ENCODE data around the gene CHPF. TPM values are rescaled to one million over a fixed set of nuclear protein-coding genes. Genes with fewer than 3 reads are reported as not detected.
A peak's percentile ranks its signal among the peaks of the same experiment; 100 is the strongest.

Gene CHPF
- total RNA-seq, 5 donors from 2014 or later (not counting 1 experiment from before 2014, with no cell fraction given), result 5.0 to 12.8 (median 10.8) TPM

- Mint-ChIP-seq H3K27me3 (peaks cover 36 to 67% of the 10 kb centered on the region in 2 donors), H3K36me3 (no peaks in the 10 kb centered on the region), H3K9me3 (no peaks in the 10 kb centered on the region), H3K4me1 (peaks cover 2 to 5% (median 4%) of the 10 kb centered on the region in 3 donors), H3K4me3 (peak within 1 kb of the TSS; percentile 10 to 58 (median 24)), H3K27ac (peak within 1 kb of the TSS in 1 of 2 donors; percentile 56)
- H3K36me3 ChIP-seq (ENCODE audit: control insufficient read depth in 2 of 2, extremely low read depth in 1 of 2, insufficient read depth in 1 of 2, low read length in 1 of 2), result no peaks in the 10 kb centered on the region
- no peak within 1 kb of the TSS for H3K27ac ChIP-seq (ENCODE audit: low read length)
- 94% methylated on average over 6 of the region's 13 CpGs for WGBS (ENCODE audit: insufficient coverage)
- DNase-seq (no peak), ATAC-seq (replicated peaks in 1 of 4) (no peak)
- POLR2A ChIA-PET, result no interaction called here
- peaks cover 0 to 7% of the 10 kb centered on the region in 2 experiments for H3K4me1 ChIP-seq (ENCODE audit: control insufficient read depth in 1 of 2, extremely low read depth in 1 of 2, insufficient read depth in 2 of 2, low read length in 2 of 2)
- peaks cover 0 to 79% of the 10 kb centered on the region in 2 experiments for H3K27me3 ChIP-seq (replicated peaks in 1 of 2; ENCODE audit: control insufficient read depth in 2 of 2, extremely low read depth in 1 of 2, insufficient read depth in 2 of 2, low read length in 1 of 2)
- CTCF ChIA-PET, result no interaction called here
- no peaks in the 10 kb centered on the region for H3K9me3 ChIP-seq
- no peak within 1 kb of the TSS for H3K4me3 ChIP-seq (ENCODE audit: control insufficient read depth in 1 of 2, extremely low read depth in 1 of 2, low read length in 1 of 2)
Measured at GRCh38 chr2:219572237-219573001, 28.8 kb upstream of the CHPF start, which contains the start of gene INHA. Gene INHA (plus strand): TSS chr2:219572310. CDS start chr2:219572375, 65 bp downstream.

GRCh38 chr2:219571311-219572236 lies 28.0 kb upstream of the CHPF start, which contains the start of gene OBSL1:
Gene OBSL1 (minus strand): TSS chr2:219571539. CDS start chr2:219571232, 307 bp downstream.
- Histone ChIP-seq H3K4me3 (ENCODE audit: control insufficient read depth in 1 of 2, extremely low read depth in 1 of 2, low read length in 1 of 2) (peak within 1 kb of the TSS; percentile 17 to 48), H3K27ac (ENCODE audit: low read length) (no peak within 1 kb of the TSS), H3K9me3 (no peaks in the 10 kb centered on the region), H3K27me3 (replicated peaks in 1 of 2; ENCODE audit: control insufficient read depth in 2 of 2, extremely low read depth in 1 of 2, insufficient read depth in 2 of 2, low read length in 1 of 2) (peaks cover 0 to 81% of the 10 kb centered on the region in 2 experiments), H3K4me1 (ENCODE audit: control insufficient read depth in 1 of 2, extremely low read depth in 1 of 2, insufficient read depth in 2 of 2, low read length in 2 of 2) (peaks cover 0 to 7% of the 10 kb centered on the region in 2 experiments), H3K36me3 (ENCODE audit: control insufficient read depth in 2 of 2, extremely low read depth in 1 of 2, insufficient read depth in 1 of 2, low read length in 1 of 2) (no peaks in the 10 kb centered on the region)
- ChIA-PET CTCF (no interaction called here), POLR2A (no interaction called here)
- Mint-ChIP-seq H3K9me3 (no peaks in the 10 kb centered on the region), H3K27me3 (peaks cover 37 to 69% of the 10 kb centered on the region in 2 donors), H3K36me3 (no peaks in the 10 kb centered on the region), H3K4me3 (peak within 1 kb of the TSS; percentile 21 to 59 (median 24)), H3K4me1 (peaks cover 2 to 5% (median 4%) of the 10 kb centered on the region in 3 donors), H3K27ac (peak within 1 kb of the TSS in 1 of 2 donors; percentile 56)
- 11% methylated on average over 32 of the region's 42 CpGs for WGBS (ENCODE audit: insufficient coverage)
- ATAC-seq (replicated peaks in 1 of 4) (peak; percentile 22 to 61 (median 33)), DNase-seq (no peak)

- Histone ChIP-seq H3K4me1 (ENCODE audit: control insufficient read depth in 1 of 2, extremely low read depth in 1 of 2, insufficient read depth in 2 of 2, low read length in 2 of 2) (peaks cover 0 to 7% of the 10 kb centered on the region in 2 experiments), H3K27me3 (replicated peaks in 1 of 2; ENCODE audit: control insufficient read depth in 2 of 2, extremely low read depth in 1 of 2, insufficient read depth in 2 of 2, low read length in 1 of 2) (peaks cover 0 to 77% of the 10 kb centered on the region in 2 experiments), H3K27ac (ENCODE audit: low read length) (no peak overlapping the region), H3K4me3 (ENCODE audit: control insufficient read depth in 1 of 2, extremely low read depth in 1 of 2, low read length in 1 of 2) (peak overlapping the region; percentile 17 to 48), H3K9me3 (no peaks in the 10 kb centered on the region), H3K36me3 (ENCODE audit: control insufficient read depth in 2 of 2, extremely low read depth in 1 of 2, insufficient read depth in 1 of 2, low read length in 1 of 2) (no peaks in the 10 kb centered on the region)
- CTCF ChIA-PET, result no interaction called here
- 1% methylated on average over 29 of the region's 55 CpGs for WGBS (ENCODE audit: insufficient coverage)
- Mint-ChIP-seq H3K4me1 (peaks cover 2 to 5% (median 4%) of the 10 kb centered on the region in 3 donors), H3K4me3 (peak overlapping the region in 1 of 3 donors; percentile 59), H3K9me3 (no peaks in the 10 kb centered on the region), H3K36me3 (no peaks in the 10 kb centered on the region), H3K27ac (no peak overlapping the region), H3K27me3 (peaks cover 36 to 64% of the 10 kb centered on the region in 2 donors)
- ATAC-seq (replicated peaks in 1 of 4) (peak in 3 of 4 experiments; percentile 12 to 43 (median 32)), DNase-seq (no peak)
- POLR2A ChIA-PET, result no interaction called here
Measured at GRCh38 chr2:219570924-219571310, 27.3 kb upstream of the CHPF start.

- H3K9me3 Mint-ChIP-seq, result no peaks in the 10 kb centered on the region
- peaks cover 2 to 5% (median 4%) of the 10 kb centered on the region in 3 donors for H3K4me1 Mint-ChIP-seq
- H3K27me3 ChIP-seq (replicated peaks in 1 of 2; ENCODE audit: control insufficient read depth in 2 of 2, extremely low read depth in 1 of 2, insufficient read depth in 2 of 2, low read length in 1 of 2), result peaks cover 0 to 72% of the 10 kb centered on the region in 2 experiments
- POLR2A ChIA-PET, result no interaction called here
- H3K27me3 Mint-ChIP-seq, result peaks cover 36 to 59% of the 10 kb centered on the region in 2 donors
- DNase-seq (no peak), ATAC-seq (replicated peaks in 1 of 4) (peak; percentile 36 to 54 (median 52))
- H3K4me3 ChIP-seq (ENCODE audit: control insufficient read depth in 1 of 2, extremely low read depth in 1 of 2, low read length in 1 of 2), result peak overlapping the region in 1 of 2 donors; percentile 48
- peak overlapping the region; percentile 39 to 59 (median 59) for H3K4me3 Mint-ChIP-seq
- no peaks in the 10 kb centered on the region for H3K9me3 ChIP-seq
- peaks cover 0 to 7% of the 10 kb centered on the region in 2 experiments for H3K4me1 ChIP-seq (ENCODE audit: control insufficient read depth in 1 of 2, extremely low read depth in 1 of 2, insufficient read depth in 2 of 2, low read length in 2 of 2)
- CTCF ChIA-PET, result no interaction called here
- 26% methylated on average over 95 of the region's 95 CpGs for WGBS (ENCODE audit: insufficient coverage)
- no peak overlapping the region for H3K27ac ChIP-seq (ENCODE audit: low read length)
- H3K36me3 Mint-ChIP-seq, result no peaks in the 10 kb centered on the region
- no peaks in the 10 kb centered on the region for H3K36me3 ChIP-seq (ENCODE audit: control insufficient read depth in 2 of 2, extremely low read depth in 1 of 2, insufficient read depth in 1 of 2, low read length in 1 of 2)
- no peak overlapping the region for H3K27ac Mint-ChIP-seq
Measured at GRCh38 chr2:219570194-219570923, 26.8 kb upstream of the CHPF start.

- CTCF ChIA-PET, result no interaction called here
Measured at GRCh38 chr2:219569635-219570034, 26.0 kb upstream of the CHPF start.

More at GRCh38 chr2:219569635-219570034, 26.0 kb upstream of the CHPF start:
- Histone ChIP-seq H3K27ac (ENCODE audit: low read length) (no peak overlapping the region), H3K9me3 (no peaks in the 10 kb centered on the region), H3K4me3 (ENCODE audit: control insufficient read depth in 1 of 2, extremely low read depth in 1 of 2, low read length in 1 of 2) (no peak overlapping the region), H3K36me3 (ENCODE audit: control insufficient read depth in 2 of 2, extremely low read depth in 1 of 2, insufficient read depth in 1 of 2, low read length in 1 of 2) (no peaks in the 10 kb centered on the region), H3K4me1 (ENCODE audit: control insufficient read depth in 1 of 2, extremely low read depth in 1 of 2, insufficient read depth in 2 of 2, low read length in 2 of 2) (peaks cover 0 to 7% of the 10 kb centered on the region in 2 experiments), H3K27me3 (replicated peaks in 1 of 2; ENCODE audit: control insufficient read depth in 2 of 2, extremely low read depth in 1 of 2, insufficient read depth in 2 of 2, low read length in 1 of 2) (peaks cover 0 to 70% of the 10 kb centered on the region in 2 experiments)
- WGBS (ENCODE audit: insufficient coverage), result 85% methylated on average over 2 of the region's 6 CpGs
- POLR2A ChIA-PET, result no interaction called here
- Mint-ChIP-seq H3K4me1 (peaks cover 2 to 5% (median 4%) of the 10 kb centered on the region in 3 donors), H3K9me3 (no peaks in the 10 kb centered on the region), H3K4me3 (peak overlapping the region; percentile 10 to 59 (median 21)), H3K36me3 (no peaks in the 10 kb centered on the region), H3K27me3 (peaks cover 36 to 56% of the 10 kb centered on the region in 2 donors), H3K27ac (no peak overlapping the region)
- ATAC-seq (replicated peaks in 1 of 4) (no peak), DNase-seq (no peak)

All from T-cell (primary cell).